NCI-H510A treated with DMSO at 0.1 percent for 48 hours (cell line): Measurements from ENCODE around the gene IL22RA2.

ENCODE experiments used
- DNase-seq: peaks from one replicate; lab custom pipeline; 2025; lab: John Stamatoyannopoulos, UW

IL22RA2 gene

GRCh38 chr6:137197684-137198645 is 24.5 kb upstream of the IL22RA2 start:
- no peak for DNase-seq

GRCh38 chr6:137193256-137194070 is 20.0 kb upstream of the IL22RA2 start:
- no peak for DNase-seq

GRCh38 chr6:137192821-137193220 is 19.4 kb upstream of the IL22RA2 start:
- no peak for DNase-seq

- DNase-seq: no peak
These were observed 18.2 kb upstream of the IL22RA2 start for GRCh38 chr6:137191670-137192069.

GRCh38 chr6:137191236-137191635 is 17.8 kb upstream of the IL22RA2 start:
- DNase-seq: no peak

- no peak for DNase-seq
These were observed 17.2 kb upstream of the IL22RA2 start for GRCh38 chr6:137190583-137191094.

GRCh38 chr6:137188855-137189254 is 15.4 kb upstream of the IL22RA2 start:
- DNase-seq: no peak

- DNase-seq: no peak
These were observed 11.8 kb upstream of the IL22RA2 start for GRCh38 chr6:137185290-137185689.

GRCh38 chr6:137182654-137183073 is 9.2 kb upstream of the IL22RA2 start:
- no peak for DNase-seq

- DNase-seq: no peak
These were observed 8.6 kb upstream of the IL22RA2 start for GRCh38 chr6:137181891-137182653.

- no peak for DNase-seq
These were observed 4.2 kb upstream of the IL22RA2 start for GRCh38 chr6:137177611-137178010.

GRCh38 chr6:137176729-137177128 is 3.3 kb upstream of the IL22RA2 start:
- DNase-seq: no peak

GRCh38 chr6:137175868-137176245 is 2.4 kb upstream of the IL22RA2 start:
- no peak for DNase-seq

GRCh38 chr6:137175157-137175867 is 1.9 kb upstream of the IL22RA2 start:
- no peak for DNase-seq

- DNase-seq: no peak
These were observed 561 bp downstream of the IL22RA2 start for GRCh38 chr6:137172734-137173431.

GRCh38 chr6:137171824-137172733 is 1.4 kb downstream of the IL22RA2 start:
- no peak for DNase-seq

- DNase-seq: no peak
These were observed 2.4 kb downstream of the IL22RA2 start for GRCh38 chr6:137171053-137171374.

GRCh38 chr6:137170266-137171052 is 3.0 kb downstream of the IL22RA2 start:
- DNase-seq: no peak
